Measurements from ENCODE around the gene UBE2G1. TPM values are rescaled to one million over a fixed set of nuclear protein-coding genes. Genes with fewer than 3 reads are reported as not detected.

Gene UBE2G1
- total and polyA plus RNA-seq, 2 of the 8 experiments (the other 6 are each of a cell fraction or from before 2014, with no cell fraction given), result 73.9 to 170 TPM

GRCh38 chr17:4287710-4288109 is 78.8 kb downstream of the UBE2G1 start (continued):
- TF ChIP-seq, protein P1, sequence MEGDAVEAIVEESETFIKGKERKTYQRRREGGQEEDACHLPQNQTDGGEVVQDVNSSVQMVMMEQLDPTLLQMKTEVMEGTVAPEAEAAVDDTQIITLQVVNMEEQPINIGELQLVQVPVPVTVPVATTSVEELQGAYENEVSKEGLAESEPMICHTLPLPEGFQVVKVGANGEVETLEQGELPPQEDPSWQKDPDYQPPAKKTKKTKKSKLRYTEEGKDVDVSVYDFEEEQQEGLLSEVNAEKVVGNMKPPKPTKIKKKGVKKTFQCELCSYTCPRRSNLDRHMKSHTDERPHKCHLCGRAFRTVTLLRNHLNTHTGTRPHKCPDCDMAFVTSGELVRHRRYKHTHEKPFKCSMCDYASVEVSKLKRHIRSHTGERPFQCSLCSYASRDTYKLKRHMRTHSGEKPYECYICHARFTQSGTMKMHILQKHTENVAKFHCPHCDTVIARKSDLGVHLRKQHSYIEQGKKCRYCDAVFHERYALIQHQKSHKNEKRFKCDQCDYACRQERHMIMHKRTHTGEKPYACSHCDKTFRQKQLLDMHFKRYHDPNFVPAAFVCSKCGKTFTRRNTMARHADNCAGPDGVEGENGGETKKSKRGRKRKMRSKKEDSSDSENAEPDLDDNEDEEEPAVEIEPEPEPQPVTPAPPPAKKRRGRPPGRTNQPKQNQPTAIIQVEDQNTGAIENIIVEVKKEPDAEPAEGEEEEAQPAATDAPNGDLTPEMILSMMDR (IDR thresholded peaks at IDR 0.05; ENCODE audit: control extremely low read depth in 1 of 3, insufficient read depth in 1 of 3, low read depth in 1 of 3, low read length in 3 of 3), result no peak
- TF ChIP-seq NRF1 (IDR thresholded peaks at IDR 0.05; ENCODE audit: low read depth, low read length) (no peak), SUZ12 (IDR thresholded peaks at IDR 0.05; ENCODE audit: low read length) (no peak)

Measured in H1 (cell line).